ENCODE measurements around the gene IQSEC3.

DNA sequence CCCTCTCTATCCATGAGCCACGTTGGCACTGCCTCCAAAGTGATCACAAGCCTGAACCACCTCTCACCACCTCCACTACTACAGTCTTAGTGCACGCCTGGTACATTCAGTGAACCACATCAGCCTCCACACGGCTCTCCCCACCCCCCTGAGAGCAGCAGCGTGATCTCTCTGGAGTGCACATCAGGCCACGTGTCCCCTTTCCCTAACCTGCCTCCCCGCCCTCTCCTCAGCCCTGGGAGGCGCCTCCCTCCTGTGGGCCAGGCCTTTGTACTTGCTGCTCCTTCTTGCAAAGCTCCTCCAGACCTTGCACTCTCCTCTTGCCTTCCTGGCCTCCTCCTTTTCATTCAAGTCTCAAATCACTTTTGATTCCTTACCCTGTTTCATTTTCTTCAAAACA is 97.6 kb downstream of the IQSEC3 start:
- TF ChIP-seq, protein P1, sequence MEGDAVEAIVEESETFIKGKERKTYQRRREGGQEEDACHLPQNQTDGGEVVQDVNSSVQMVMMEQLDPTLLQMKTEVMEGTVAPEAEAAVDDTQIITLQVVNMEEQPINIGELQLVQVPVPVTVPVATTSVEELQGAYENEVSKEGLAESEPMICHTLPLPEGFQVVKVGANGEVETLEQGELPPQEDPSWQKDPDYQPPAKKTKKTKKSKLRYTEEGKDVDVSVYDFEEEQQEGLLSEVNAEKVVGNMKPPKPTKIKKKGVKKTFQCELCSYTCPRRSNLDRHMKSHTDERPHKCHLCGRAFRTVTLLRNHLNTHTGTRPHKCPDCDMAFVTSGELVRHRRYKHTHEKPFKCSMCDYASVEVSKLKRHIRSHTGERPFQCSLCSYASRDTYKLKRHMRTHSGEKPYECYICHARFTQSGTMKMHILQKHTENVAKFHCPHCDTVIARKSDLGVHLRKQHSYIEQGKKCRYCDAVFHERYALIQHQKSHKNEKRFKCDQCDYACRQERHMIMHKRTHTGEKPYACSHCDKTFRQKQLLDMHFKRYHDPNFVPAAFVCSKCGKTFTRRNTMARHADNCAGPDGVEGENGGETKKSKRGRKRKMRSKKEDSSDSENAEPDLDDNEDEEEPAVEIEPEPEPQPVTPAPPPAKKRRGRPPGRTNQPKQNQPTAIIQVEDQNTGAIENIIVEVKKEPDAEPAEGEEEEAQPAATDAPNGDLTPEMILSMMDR (IDR thresholded peaks at IDR 0.05) = no peak
- no peak for TF ChIP-seq POLR2A (IDR thresholded peaks at IDR 0.05)

Data from heart left ventricle (tissue), 13 donors.